ENCODE results near the gene HUS1B. TPM values are rescaled to one million over a fixed set of nuclear protein-coding genes. Genes with fewer than 3 reads are reported as not detected.

The HUS1B gene
- total and polyA plus RNA-seq, 2 of the 8 experiments (the other 6 are each of a cell fraction or from before 2014, with no cell fraction given): 0.48 to 1.1 TPM

- TF ChIP-seq CHD7 (IDR thresholded peaks at IDR 0.05; ENCODE audit: insufficient replicate concordance, low read length): no peak
- TF ChIP-seq SP2 (IDR thresholded peaks at IDR 0.05; ENCODE audit: low read length): no peak
- TF ChIP-seq USF2 (IDR thresholded peaks at IDR 0.05; ENCODE audit: low read length): no peak
- no peak for TF ChIP-seq RFX5 (IDR thresholded peaks at IDR 0.05; ENCODE audit: borderline replicate concordance, low read depth, low read length)
- no peak for TF ChIP-seq ATF2 (IDR thresholded peaks at IDR 0.05; ENCODE audit: low read length)
- no peak for TF ChIP-seq POU5F1 (IDR thresholded peaks at IDR 0.05; ENCODE audit: low read depth, low read length)
- no peak for TF ChIP-seq CHD2 (IDR thresholded peaks at IDR 0.05; ENCODE audit: low read length)
- TF ChIP-seq SP1 (IDR thresholded peaks at IDR 0.05; ENCODE audit: low read depth, low read length): no peak
These were observed 10.5 kb upstream of the HUS1B start (continued) for GRCh38 chr6:667253-667927.
